Activated T-cell treated with anti-CD3 and anti-CD28 coated beads, Interleukin-2, amount 50 U/mL, for 24 hours (primary cell): ENCODE measurements around the gene CST7.

ENCODE experiments used
- DNase-seq: peaks from one replicate; pipeline ENCODE4 v3.0.0-alpha.2; 2020
- H3K27ac Mint-ChIP-seq: 2 replicates; pipeline ENCODE4 v1.8.0; 2020; ENCODE audit warnings: mild to moderate bottlenecking, mixed read lengths
- H3K27me3 Mint-ChIP-seq: 2 replicates; pipeline ENCODE4 v1.8.0; 2020; ENCODE audit warnings: mixed read lengths
- H3K36me3 Mint-ChIP-seq: 2 replicates; pipeline ENCODE4 v1.8.0; 2020; ENCODE audit warnings: low read depth, mixed read lengths
- H3K4me1 Mint-ChIP-seq: 2 replicates; pipeline ENCODE4 v1.8.0; 2020; ENCODE audit warnings: low read depth, mixed read lengths
- H3K4me3 Mint-ChIP-seq: 2 replicates; pipeline ENCODE4 v1.8.0; 2020; ENCODE audit warnings: mild to moderate bottlenecking, moderate library complexity, mixed read lengths
- H3K9me3 Mint-ChIP-seq: 2 replicates; pipeline ENCODE4 v1.8.0; 2020; ENCODE audit warnings: mixed read lengths

CST7 gene

DNA sequence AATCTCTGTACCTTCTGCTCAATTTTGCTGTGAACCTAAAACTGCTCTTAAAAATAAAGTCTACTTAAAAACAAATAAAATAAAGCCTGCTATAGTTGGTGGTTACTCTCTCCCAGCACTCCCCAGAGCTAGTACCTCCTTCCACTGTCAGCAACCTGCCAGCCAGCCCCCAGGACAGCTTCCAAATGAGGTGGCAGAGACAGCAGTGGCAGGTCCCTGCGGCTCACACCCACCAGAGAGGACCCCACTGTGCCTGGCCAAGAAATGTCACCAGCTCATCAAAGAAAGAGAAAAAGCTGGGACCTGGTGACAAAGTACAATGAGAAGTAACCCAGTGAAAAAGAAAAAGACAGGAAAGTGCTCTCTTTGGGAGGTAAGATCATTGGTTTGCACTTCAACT is 28.3 kb downstream of the CST7 start:
- H3K4me1 Mint-ChIP-seq: peaks cover 30% of the 10 kb centered on the region
- peak overlapping the region; percentile 11 for H3K27ac Mint-ChIP-seq
- peaks cover 97% of the 10 kb centered on the region for H3K36me3 Mint-ChIP-seq
- no peaks in the 10 kb centered on the region for H3K27me3 Mint-ChIP-seq
- peak; percentile 8 for DNase-seq
- no peak overlapping the region for H3K4me3 Mint-ChIP-seq
- H3K9me3 Mint-ChIP-seq: peaks cover 3% of the 10 kb centered on the region

DNA sequence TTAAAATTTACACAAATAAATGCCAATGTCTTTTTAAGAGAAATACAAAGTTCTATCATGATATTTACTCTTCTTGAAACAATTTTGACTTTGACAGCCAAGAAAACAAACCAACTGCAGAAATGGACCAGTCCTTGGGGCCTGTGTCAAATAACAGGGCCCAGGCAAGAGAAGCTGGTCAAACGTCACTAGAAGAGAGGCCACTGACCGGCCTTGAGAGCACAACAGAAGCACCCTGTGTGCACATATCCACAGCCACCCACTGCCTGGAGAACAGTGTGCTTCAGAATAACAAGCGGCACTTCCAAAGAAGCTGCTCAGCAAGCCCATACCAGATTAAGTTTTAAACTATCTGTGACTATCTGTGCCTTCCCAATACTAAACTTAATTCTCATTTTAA is 28.7 kb downstream of the CST7 start:
- H3K27ac Mint-ChIP-seq: no peak overlapping the region
- peaks cover 33% of the 10 kb centered on the region for H3K4me1 Mint-ChIP-seq

DNA sequence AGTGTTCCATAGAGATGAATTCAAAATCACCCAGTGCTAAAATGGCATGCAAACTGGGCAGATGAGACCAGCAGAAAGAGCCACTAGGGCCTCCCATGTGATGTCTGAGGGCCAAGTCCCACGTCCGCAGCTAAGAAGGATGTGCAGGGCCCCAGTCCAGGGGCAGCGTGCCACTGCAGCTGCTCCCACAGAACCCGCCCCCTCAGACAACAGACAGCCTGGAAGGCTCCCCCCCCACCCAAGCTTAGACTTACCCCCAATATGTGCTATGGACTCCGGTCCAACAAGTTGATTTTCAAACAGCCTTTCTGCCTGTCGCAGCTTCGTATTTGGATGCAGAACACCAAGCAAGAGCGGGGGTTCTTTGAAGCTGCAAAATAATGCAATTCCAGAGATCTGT is 29.4 kb downstream of the CST7 start:
- peaks cover 97% of the 10 kb centered on the region for H3K36me3 Mint-ChIP-seq
- H3K4me1 Mint-ChIP-seq: peaks cover 35% of the 10 kb centered on the region
- no peak for DNase-seq
- H3K4me3 Mint-ChIP-seq: no peak overlapping the region
- no peak overlapping the region for H3K27ac Mint-ChIP-seq
- no peaks in the 10 kb centered on the region for H3K27me3 Mint-ChIP-seq
- peaks cover 3% of the 10 kb centered on the region for H3K9me3 Mint-ChIP-seq

More for the DNA sequence above, 28.7 kb downstream of the CST7 start:
- Mint-ChIP-seq H3K9me3 (peaks cover 3% of the 10 kb centered on the region), H3K36me3 (peaks cover 97% of the 10 kb centered on the region), H3K4me3 (no peak overlapping the region), H3K27me3 (no peaks in the 10 kb centered on the region)
- DNase-seq: no peak

DNA sequence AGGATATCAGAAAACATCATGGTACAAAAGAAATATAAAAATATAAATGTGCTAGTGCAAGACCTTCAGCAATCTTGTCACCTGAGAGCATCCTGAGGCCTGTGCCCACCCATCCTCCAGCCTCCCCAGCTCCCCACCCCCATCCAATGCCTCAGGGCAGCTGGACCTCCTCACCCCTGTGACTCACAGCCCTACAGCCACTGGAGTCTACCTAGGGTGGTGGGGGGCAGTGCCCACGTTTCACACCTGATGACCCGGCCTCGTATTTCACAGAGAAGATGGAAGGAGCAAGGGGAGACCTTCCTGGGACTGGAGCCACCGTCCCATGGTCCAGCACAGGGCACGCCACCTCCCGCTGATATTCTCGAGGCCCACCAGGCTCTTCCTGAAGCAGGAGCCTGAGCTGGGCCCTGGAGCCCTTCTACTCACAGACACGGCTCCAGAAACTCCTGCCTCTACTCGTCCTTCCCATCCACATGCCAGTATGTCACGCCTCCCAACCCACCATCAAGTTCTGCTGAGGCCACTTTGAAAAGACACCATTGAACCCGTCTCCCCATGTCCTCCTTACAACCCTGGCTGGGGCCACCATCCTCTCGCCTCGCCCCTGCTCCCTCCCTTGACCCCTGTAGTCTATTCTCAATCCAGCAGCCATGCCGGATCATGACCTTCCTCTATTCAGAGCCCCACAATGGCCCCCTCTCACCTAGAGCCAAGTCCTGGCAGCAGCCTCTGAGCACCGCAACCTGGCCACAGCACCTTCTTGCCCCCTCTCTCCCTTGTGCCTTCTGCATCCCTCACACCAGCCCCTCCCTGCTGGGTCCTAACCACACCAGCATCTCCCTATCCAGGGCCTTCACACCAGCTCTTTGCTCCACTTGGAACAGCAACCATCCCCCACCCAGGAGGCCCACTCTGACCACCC is 30.2 kb downstream of the CST7 start:
- Mint-ChIP-seq H3K27me3 (no peaks in the 10 kb centered on the region), H3K27ac (no peak overlapping the region), H3K4me1 (peaks cover 41% of the 10 kb centered on the region), H3K36me3 (peaks cover 97% of the 10 kb centered on the region), H3K9me3 (peaks cover 3% of the 10 kb centered on the region), H3K4me3 (no peak overlapping the region)
- DNase-seq: no peak

DNA sequence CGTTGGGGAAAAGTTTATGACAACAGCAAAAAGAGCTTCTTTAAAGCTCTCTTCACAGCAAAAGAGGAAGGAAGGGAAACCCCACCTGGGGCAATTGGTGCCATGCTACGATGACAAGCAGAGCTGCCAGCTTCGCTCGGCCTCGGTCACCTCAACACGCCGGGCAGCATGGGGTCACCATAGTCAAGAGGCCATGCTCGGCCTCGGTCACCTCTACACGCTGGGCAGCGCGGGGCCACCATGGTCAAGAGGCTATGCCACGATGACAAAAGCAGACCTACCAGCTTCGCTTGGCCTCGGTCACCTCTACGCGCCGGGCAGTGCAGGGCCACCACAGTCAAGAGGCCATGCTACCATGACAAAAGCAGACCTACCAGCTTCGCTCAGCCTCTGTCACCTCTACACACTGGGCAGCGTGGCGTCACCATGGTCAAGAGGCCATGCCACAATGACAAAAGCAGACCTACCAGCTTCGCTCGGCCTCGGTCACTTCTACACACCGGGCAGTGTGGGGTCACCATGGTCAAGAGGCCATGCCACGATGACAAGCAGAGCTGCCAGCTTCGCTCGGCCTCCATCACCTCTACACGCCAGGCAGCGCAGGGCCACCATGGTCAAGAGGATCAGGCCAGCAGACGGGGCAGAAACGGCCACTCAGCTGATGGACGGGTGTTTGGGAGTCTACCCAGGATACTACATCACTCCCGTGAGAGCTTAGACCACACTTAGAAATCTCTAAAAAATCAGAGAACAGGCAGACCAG is 31.4 kb downstream of the CST7 start:
- Mint-ChIP-seq H3K4me3 (no peak overlapping the region), H3K27me3 (no peaks in the 10 kb centered on the region), H3K4me1 (peaks cover 53% of the 10 kb centered on the region), H3K36me3 (peaks cover 97% of the 10 kb centered on the region), H3K27ac (no peak overlapping the region), H3K9me3 (peaks cover 3% of the 10 kb centered on the region)
- peak; percentile 8 for DNase-seq

DNA sequence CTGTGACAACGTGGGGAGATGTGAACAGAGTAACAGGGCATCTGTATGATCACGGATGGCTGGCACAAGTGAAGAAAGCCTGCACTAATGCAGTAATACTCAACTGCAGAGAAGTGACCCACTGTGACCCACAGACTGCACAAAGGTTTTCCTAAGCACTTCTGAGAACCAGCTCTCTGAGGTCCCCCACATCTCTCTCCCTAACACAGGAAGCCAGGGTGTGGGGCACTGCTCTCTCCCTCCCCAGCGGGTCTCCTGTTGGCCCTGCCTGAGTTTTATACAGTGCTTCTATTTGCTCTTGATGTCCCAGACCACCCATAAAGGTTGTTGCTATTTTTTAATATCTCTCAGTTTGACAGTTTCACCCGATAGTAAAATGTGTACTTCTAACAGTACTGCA is 32.2 kb downstream of the CST7 start:
- H3K4me1 Mint-ChIP-seq: peaks cover 58% of the 10 kb centered on the region
- no peaks in the 10 kb centered on the region for H3K27me3 Mint-ChIP-seq
- H3K36me3 Mint-ChIP-seq: peaks cover 96% of the 10 kb centered on the region

DNA sequence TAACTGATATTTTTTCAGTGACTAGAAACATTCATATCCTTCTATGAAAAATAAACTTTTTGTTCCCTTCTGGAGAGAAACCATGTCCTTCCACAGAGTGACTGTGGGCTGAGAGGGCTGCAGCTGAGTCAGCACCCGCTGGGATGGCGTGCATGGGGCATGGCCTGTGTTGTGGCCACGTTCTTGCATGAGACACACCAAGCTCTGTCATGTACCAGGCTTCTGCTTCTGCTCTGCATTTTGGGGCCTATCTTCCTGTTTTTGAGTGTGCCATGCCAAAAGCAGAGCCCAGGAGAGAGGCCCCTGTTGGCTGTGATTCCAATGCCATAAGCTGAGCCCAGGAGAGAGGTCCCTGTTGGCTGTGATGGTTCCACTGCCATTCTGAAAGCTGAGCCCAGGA is 32.7 kb downstream of the CST7 start:
- Mint-ChIP-seq H3K4me3 (no peak overlapping the region), H3K27me3 (no peaks in the 10 kb centered on the region), H3K4me1 (peaks cover 62% of the 10 kb centered on the region), H3K27ac (no peak overlapping the region), H3K36me3 (peaks cover 96% of the 10 kb centered on the region), H3K9me3 (peaks cover under 1% of the 10 kb centered on the region)
- DNase-seq: peak; percentile 26

More for the DNA sequence above, 32.2 kb downstream of the CST7 start:
- peaks cover 3% of the 10 kb centered on the region for H3K9me3 Mint-ChIP-seq
- H3K4me3 Mint-ChIP-seq: no peak overlapping the region
- peak overlapping the region; percentile 33 for H3K27ac Mint-ChIP-seq
- peak; percentile 20 for DNase-seq

DNA sequence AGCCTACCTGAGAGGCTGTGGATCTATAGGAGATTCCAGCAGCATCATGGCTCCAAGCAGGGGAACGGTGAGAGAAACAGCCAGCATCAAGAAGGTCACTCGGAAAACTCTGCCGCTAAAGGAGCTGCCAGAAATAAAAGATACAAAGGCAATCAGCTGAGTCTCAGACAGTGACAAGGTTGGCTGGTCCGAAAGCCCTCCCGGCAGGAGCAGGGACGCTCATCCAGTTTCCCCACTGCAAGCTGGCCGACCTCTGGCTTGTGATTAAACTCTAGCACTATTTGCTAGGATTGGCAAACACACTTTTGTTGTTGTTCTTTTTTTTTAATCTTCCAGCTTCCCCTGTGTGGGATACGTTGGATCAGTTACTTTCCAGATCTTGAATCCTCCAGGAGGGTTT is 34.8 kb downstream of the CST7 start:
- peaks cover 79% of the 10 kb centered on the region for H3K4me1 Mint-ChIP-seq
- H3K36me3 Mint-ChIP-seq: peaks cover 96% of the 10 kb centered on the region
- DNase-seq: peak; percentile 5
- H3K4me3 Mint-ChIP-seq: no peak overlapping the region
- no peaks in the 10 kb centered on the region for H3K27me3 Mint-ChIP-seq
- H3K27ac Mint-ChIP-seq: peak overlapping the region; percentile 51
- H3K9me3 Mint-ChIP-seq: no peaks in the 10 kb centered on the region

DNA sequence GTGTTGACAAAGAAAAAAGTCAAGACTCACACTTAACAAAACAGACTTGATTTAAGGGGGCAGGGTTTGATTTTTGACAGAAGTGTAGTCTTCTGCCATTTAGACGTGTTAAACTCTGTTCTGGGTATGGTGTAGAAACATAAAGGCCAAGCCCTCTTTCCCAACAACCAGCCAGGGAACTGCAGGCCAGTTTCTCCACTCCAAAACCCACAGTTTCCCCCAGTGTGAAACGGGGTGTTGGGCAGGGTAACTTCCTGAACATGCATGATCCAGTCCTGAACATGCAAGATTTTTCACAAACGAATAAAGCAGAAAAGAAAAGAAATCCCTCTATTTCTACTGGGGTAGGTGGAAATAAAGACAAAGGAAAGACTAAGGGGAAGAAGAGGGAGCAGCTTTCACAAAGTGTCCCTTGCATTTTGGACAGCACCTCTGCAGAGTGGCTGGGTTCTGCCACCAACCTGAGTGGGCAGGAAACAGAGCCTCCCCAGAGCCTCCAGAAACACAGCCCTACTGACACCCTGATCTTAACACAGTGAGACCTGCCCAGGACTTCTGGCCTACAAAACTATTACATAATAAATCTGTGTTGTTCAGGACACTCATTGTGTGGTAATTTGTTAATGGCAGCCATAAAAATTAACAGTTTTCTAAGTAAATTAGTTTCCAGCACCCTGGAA is 36.0 kb downstream of the CST7 start:
- H3K9me3 Mint-ChIP-seq: no peaks in the 10 kb centered on the region
- H3K36me3 Mint-ChIP-seq: peaks cover 96% of the 10 kb centered on the region
- peaks cover 81% of the 10 kb centered on the region for H3K4me1 Mint-ChIP-seq
- no peaks in the 10 kb centered on the region for H3K27me3 Mint-ChIP-seq
- DNase-seq: peak; percentile 20
- peak overlapping the region; percentile 7 for H3K27ac Mint-ChIP-seq
- H3K4me3 Mint-ChIP-seq: no peak overlapping the region

DNA sequence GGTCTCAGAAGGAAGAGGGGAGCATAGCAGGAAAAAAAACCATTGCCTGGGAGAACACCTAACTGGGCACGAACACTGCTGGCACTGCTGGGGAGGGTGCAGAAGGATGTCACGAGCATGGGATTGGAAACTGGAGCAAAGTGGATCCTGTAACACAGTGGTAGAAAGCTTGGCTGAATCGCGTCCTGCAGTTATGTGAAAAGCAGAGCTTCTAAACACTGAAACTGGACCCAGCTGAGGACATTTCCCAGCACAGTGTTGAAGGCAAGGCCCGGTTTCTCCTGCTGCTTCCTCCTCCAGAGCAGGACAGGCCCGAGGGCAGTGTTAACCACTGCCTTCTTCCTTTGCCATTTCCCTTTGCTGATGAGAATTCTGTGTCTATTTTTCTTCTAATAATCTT is 36.7 kb downstream of the CST7 start:
- Mint-ChIP-seq H3K4me1 (peaks cover 88% of the 10 kb centered on the region), H3K27me3 (no peaks in the 10 kb centered on the region), H3K27ac (peak overlapping the region; percentile 72), H3K9me3 (no peaks in the 10 kb centered on the region), H3K36me3 (peaks cover 95% of the 10 kb centered on the region), H3K4me3 (no peak overlapping the region)
- peak; percentile 17 for DNase-seq

DNA sequence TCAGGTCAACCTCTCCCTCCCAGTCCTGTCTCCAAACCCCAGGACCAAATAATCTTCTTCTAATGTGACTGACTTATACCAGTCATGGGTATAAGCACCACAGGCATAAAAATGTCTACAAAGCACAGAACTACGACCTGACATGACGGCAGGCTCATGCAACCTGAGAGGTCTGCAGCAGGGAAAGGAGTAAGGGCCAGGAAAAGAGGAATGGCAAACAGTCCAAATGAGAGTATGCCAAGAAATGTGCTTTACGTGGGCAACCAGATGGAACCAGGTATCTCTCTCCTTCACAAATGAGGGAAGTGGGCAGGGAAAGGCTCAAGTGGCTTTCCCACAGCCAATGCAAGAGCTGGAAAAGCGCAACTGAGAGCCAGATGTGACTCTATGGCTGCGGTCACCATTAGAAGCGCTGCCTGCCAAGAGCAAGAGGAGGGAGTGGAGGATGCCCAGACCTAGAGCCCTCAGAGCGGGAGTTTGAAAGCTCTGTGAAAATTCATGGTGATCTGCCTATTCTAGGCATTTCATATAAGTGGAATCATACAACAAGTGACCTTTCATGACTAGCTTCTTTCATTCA is 37.5 kb downstream of the CST7 start:
- Mint-ChIP-seq H3K4me1 (peaks cover 89% of the 10 kb centered on the region), H3K27ac (peak overlapping the region; percentile 59), H3K4me3 (no peak overlapping the region), H3K27me3 (no peaks in the 10 kb centered on the region), H3K36me3 (peaks cover 93% of the 10 kb centered on the region), H3K9me3 (no peaks in the 10 kb centered on the region)
- DNase-seq: peak; percentile 5

DNA sequence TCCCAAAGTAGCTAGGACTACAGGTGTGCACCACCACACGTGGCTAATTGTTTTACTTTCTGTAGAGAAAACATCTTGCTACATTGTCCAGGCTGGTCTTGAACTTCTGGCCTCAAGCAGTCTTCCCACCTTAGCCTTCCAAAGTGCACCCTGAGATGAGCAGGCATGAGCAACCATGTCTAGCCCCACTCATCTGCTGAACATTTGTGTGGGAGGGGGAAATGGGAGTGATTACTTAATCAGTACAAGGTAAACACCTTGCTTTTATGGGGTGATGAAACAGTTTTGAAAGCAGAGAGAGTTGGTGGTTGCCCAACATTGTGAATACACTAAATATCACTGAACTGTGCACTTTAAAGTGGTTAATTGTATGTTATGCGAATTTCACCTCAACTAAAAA is 38.2 kb downstream of the CST7 start:
- no peak overlapping the region for H3K4me3 Mint-ChIP-seq
- DNase-seq: peak; percentile 28
- H3K27me3 Mint-ChIP-seq: no peaks in the 10 kb centered on the region
- H3K9me3 Mint-ChIP-seq: no peaks in the 10 kb centered on the region
- peaks cover 94% of the 10 kb centered on the region for H3K36me3 Mint-ChIP-seq
- H3K27ac Mint-ChIP-seq: peak overlapping the region; percentile 59
- H3K4me1 Mint-ChIP-seq: peaks cover 86% of the 10 kb centered on the region

DNA sequence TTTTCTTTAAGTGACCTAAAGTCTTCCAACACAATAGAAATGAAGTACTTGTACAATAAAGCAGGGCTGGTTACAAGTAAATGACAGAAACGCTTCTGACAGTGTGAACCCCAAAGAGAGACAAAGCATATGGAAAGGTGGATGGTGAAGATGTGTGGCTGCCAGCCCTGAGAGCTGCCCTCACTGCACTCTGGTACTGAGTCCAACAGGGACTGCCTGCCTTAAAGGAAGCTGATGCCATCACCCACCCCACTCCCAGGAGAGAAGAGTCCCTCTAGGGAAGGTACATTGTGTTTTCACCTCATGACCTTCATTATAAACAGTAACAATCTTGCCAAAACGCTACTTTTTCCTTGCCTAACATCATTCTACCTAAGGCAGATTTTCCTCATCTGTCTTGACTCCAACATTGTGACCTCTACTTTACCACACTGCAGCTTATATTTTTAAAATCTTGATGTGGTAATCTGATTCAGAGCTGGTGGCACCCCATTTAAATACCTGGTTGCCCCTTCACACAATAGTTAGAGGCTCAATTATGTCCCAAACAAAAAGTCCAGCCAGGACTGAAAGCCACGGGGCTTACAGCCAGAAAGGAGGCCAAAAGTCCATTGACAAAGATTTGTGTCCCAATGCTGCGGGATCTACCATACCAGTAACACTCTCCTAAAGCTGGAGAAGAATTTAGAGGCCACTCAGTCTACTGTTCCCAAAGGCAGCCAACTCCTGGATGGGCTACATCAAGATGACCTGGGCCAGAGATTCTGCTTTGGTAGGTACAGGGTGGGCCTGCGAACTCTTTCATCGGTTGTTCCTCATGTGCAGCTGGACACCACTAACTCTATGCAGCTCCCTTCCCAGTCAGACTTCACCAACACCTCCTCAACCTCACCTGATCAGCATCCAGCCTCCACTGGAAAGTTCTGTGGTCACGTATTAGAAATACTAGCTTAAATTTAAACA is 39.1 kb downstream of the CST7 start:
- peaks cover 85% of the 10 kb centered on the region for H3K4me1 Mint-ChIP-seq
- peak; percentile 20 for DNase-seq
- peak overlapping the region; percentile 59 for H3K27ac Mint-ChIP-seq
- no peaks in the 10 kb centered on the region for H3K27me3 Mint-ChIP-seq
- no peak overlapping the region for H3K4me3 Mint-ChIP-seq
- no peaks in the 10 kb centered on the region for H3K9me3 Mint-ChIP-seq
- peaks cover 91% of the 10 kb centered on the region for H3K36me3 Mint-ChIP-seq
